NCI-H1417 treated with DMSO at 0.1 percent for 48 hours (cell line): Measurements from ENCODE around the gene NKAIN2.
"Not testable (repeated sequence)": the region's sequence is repeated elsewhere in the genome, so short reads cannot be mapped to it uniquely, and the experiment has no call there.

Experiments used
- DNase-seq: peaks from one replicate; lab custom pipeline; 2025; lab: John Stamatoyannopoulos, UW

The NKAIN2 gene

GRCh38 chr6:124090491-124090890 lies 286.8 kb downstream of the NKAIN2 start:
- DNase-seq = no peak

GRCh38 chr6:124099520-124099919 lies 295.9 kb downstream of the NKAIN2 start:
- DNase-seq = no peak

DNA sequence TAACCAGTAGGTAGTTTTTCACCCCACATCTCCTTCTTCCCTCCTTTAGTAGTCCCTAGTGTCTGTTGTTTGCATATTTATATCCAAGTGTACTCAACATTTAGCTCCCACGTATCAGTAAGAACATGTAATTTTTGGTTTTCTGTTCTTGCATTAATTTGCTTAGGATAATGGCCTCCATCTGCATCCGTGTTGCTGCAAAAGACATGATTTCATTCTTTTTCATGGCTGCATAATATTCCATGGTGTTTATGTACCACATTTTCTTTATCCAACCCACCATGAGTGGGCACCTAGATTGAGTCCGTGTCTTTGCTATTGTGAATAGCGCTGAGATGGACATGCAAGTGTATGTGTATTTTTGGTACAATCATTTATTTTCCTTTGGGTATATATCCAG lies 306.8 kb downstream of the NKAIN2 start:
- DNase-seq = no peak

DNA sequence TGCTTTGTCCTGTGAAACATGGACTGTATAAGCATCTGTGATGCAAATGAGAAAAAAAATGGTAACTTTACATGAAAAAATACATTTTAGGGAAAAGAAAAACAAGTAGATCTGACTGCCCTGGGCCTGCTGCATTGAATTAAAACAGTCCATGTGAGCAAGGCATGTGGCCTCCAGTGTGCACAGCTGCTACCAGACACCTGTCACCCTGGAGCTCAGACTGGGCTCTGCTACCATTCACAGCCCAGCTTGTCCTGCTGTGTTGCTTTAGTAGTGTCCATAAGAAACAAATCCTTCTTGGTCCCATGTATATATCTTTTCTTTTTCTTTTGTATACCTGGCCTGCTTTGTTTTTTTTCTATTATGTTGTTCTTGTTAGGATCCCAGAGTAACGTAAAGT lies 315.9 kb downstream of the NKAIN2 start:
- DNase-seq = peak; percentile 34

DNA sequence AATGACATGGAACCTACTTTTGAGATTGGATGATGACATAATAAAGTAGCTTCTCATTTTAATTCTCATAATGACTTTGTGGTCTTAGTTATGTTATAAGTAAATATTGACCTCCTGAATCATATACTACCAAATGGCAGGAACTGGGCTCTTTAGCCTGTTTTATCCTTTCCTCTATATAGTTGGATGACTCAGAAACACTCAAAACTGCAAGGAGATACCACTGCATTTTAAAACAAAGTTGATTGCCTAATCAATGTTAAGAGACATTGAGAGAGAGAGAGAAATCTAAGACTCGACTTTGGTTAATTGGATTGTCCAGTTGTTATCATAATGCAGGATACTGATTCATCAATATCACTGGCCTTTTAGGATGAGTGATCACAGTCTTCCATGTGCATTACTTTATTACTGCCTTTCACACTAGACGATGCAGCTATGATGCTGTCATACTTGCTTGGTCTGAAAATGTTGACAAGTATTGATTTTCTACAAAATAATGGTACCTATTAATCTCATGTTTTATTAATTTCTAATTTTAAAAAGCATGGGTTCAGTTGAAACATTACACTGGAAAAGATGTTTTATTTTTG lies 320.0 kb downstream of the NKAIN2 start:
- DNase-seq = no peak

GRCh38 chr6:124131259-124131658 lies 327.6 kb downstream of the NKAIN2 start:
- no peak for DNase-seq

- no peak for DNase-seq
These were observed 328.1 kb downstream of the NKAIN2 start for GRCh38 chr6:124131779-124132178.

DNA sequence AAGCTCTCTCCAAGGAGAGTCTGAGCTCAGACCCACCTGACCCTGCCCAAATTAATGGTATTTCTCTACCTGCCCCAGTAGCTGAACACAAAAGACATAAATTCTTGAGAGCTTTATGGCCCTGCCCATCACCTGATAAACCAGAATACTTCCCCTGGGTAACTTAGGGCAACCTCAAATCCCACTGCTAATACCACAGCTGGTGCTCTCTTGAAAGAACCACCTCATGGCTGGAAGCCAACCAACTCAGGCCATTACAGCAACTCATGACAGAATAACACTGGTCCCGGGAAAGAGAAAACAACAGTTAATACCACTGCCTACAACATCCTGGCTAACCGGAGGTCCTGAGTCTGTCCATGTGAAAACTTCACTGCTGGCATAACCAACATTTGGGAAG lies 328.6 kb downstream of the NKAIN2 start:
- DNase-seq = no peak

DNA sequence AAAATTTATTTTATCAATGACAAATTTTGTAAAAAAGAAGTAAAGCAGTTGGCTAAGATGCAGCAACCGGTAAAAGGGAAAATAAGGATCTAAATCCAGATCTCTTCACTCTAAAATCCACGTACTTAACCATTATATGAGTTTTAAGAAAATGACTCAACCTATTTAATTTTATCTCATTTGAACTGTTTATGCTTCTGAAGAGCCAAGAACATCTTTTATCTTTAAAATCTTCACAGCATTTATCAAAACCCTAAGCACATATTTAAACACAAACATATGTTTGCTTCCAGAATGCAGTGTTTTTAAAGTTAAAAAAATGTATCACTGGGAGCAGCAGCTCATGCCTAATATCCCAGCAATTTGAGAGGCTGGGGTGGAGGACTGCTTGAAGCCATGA lies 339.2 kb downstream of the NKAIN2 start:
- no peak for DNase-seq

DNA sequence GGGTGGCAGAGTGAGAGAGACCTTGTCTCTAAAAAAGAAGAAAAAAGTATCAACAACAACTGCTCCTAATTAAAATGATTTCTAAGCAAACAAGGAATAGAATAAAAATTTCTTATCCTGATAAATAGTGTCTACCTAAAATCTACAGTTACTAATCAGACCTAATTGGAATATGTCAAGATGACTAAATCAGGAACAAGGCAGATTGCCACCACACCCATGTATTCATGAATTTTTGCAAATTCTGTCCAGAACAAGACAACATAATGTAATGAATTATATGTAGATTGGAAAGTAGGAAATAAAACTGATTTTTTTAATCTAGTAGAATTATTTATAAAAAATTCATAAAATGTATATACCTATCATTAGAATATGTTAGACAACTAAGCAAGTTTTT lies 339.8 kb downstream of the NKAIN2 start:
- DNase-seq = no peak

DNA sequence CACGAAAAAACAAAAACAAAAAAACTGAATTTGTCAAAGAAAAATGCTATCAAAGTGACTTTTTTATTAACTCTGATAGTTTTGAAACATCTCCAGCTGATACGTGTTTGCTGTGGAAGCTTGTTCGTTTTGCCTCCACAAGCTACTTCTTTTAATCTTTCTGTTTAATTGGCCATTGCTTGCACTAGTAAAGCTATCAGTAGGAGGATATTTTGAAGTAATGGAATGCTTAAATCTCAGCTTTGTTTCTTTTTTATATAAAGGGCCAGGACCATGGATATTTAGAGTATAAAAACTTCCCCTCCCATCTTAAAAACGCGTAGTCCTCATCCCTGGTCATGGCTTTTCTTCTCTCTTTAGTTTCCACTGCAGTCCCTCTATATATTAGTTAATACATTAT lies 344.0 kb downstream of the NKAIN2 start:
- no peak for DNase-seq

GRCh38 chr6:124148236-124148957 lies 344.7 kb downstream of the NKAIN2 start:
- DNase-seq = no peak

- no peak for DNase-seq
These were observed 346.0 kb downstream of the NKAIN2 start for GRCh38 chr6:124149646-124150045.

DNA sequence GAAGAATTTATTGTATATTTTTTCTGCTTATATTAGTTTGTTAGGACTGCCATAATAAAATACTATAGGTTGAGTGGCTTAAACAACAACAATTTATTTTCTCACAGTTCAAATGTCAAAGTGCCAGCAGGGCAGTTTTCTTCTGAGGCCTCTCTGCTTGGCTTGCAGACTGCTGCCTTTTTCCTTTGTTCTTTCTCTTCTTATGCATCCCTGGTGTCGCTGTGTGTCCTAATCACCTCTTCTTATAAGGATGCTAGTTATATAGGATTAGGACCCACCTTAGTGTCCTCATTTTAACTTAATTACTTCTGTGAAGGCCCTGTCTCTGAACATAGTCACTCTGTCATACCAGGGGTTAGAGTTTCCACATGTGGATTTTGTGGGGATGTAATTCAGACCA lies 354.4 kb downstream of the NKAIN2 start:
- DNase-seq = no peak

DNA sequence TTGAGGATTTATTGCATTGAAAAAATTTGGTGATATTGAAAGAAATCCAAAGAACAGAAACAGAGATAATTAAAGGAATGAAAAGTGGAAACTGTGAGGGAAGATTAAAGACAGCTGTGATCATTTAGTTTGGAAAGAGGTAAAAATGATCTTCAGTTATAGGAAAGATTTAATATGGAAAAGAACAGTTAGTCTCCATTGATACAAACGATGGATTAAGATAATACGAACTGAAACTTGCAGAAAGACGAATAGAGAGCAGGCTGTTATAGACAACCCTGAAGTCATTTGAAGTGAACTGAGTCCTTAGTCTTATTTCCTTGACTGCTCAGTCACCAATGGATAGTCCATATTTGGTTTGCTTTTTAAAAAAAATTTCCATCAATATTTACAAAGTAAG lies 360.0 kb downstream of the NKAIN2 start:
- no peak for DNase-seq

DNA sequence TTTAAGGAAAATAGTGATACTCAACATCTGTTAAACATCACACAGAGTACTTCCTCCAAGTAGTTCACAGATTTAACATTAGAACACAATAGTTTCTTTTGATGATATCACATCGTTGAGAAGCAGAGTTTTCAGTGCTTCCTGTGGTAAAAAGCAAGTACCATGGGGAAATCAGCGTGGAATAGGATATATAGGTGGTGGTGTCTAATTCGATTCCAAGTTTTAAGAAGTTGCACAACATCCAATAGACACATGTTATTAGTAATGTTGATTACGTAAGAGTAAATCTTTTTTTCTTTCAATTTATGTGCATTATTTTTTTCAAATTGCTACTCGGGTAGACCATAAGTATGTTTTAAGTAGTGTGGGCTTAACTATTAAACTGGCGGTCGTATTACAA lies 360.7 kb downstream of the NKAIN2 start:
- no peak for DNase-seq

DNA sequence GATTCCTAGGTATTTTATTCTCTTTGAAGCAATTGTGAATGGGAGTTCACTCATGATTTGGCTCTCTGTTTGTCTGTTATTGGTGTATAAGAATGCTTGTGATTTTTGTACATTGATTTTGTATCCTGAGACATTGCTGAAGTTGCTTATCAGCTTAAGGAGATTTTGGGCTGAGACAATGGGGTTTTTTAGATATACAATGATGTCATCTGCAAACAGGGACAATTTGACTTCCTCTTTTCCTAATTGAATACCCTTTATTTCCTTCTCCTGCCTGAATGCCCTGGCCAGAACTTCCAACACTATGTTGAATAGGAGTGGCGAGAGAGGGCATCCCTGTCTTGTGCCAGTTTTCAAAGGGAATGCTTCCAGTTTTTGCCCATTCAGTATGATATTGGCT lies 363.6 kb downstream of the NKAIN2 start:
- DNase-seq = not testable (repeated sequence)

GRCh38 chr6:124190256-124190655 lies 386.6 kb downstream of the NKAIN2 start:
- no peak for DNase-seq

- no peak for DNase-seq
These were observed 389.5 kb downstream of the NKAIN2 start for GRCh38 chr6:124193132-124193531.

- DNase-seq = no peak
These were observed 393.5 kb downstream of the NKAIN2 start for GRCh38 chr6:124197148-124197547.

GRCh38 chr6:124199286-124199685 lies 395.6 kb downstream of the NKAIN2 start:
- DNase-seq = no peak

DNA sequence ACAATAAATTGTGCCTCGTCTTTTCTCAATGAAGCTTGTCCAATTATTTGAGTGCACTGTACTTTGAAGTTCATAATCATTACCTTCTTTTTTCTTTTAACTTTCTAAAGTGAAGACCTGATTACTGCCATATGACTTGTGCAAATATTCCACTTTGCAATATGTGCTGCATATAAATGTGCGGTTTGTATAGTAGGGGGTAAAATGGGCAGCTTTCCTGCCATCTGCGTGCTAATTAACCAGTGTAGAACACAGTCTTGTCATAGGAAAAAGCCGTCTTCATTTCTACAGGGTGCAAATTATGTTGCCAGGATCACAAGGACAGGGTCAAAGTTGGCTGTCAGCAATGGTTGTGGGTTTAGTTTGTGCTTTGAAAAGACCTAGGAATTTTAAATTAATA lies 397.0 kb downstream of the NKAIN2 start:
- DNase-seq = peak; percentile 62

- DNase-seq = no peak
These were observed 399.6 kb downstream of the NKAIN2 start for GRCh38 chr6:124203101-124203811.

GRCh38 chr6:124203812-124204167 lies 400.1 kb downstream of the NKAIN2 start:
- no peak for DNase-seq
